Mesendoderm (in vitro differentiated cells): ENCODE data around the gene RALGDS.

Experiments used
- DNase-seq: peaks from one replicate; pipeline ENCODE4 v3.0.0; 2013
- H2AK5ac ChIP-seq: 2 replicates; pipeline ENCODE4 v1.6.1; 2013; ENCODE audit warnings: low read length, inconsistent platforms
- H2BK120ac ChIP-seq: 2 replicates; pipeline ENCODE4 v1.6.1; 2013; ENCODE audit warnings: low read depth, mild to moderate bottlenecking, low read length, moderate library complexity, mixed read lengths
- H2BK15ac ChIP-seq: replicated peaks from 2 replicates; pipeline ENCODE4 v1.6.1; 2013; ENCODE audit warnings: low read depth, mild to moderate bottlenecking, moderate library complexity
- H2BK5ac ChIP-seq: 2 replicates; pipeline ENCODE4 v1.6.1; 2013; ENCODE audit warnings: low read length, inconsistent platforms
- H3K18ac ChIP-seq: 2 replicates; pipeline ENCODE4 v1.6.1; 2013; ENCODE audit warnings: mild to moderate bottlenecking, low read length, mixed read lengths
- H3K23ac ChIP-seq: one replicate; pipeline ENCODE4 v1.6.1; 2013; ENCODE audit warnings: low read length
- H3K27ac ChIP-seq: 2 replicates; pipeline ENCODE4 v1.5.1; 2013; ENCODE audit warnings: low read depth, mild to moderate bottlenecking, inconsistent platforms, low read length, moderate library complexity
- H3K27me3 ChIP-seq: 2 replicates; pipeline ENCODE4 v1.6.1; 2013; ENCODE audit warnings: low read length, control low read depth, mild to moderate bottlenecking, inconsistent platforms; ENCODE audit not compliant: insufficient read depth, poor library complexity
- H3K36me3 ChIP-seq: 2 replicates; pipeline ENCODE4 v1.6.1; 2013; ENCODE audit warnings: low read length, inconsistent platforms; ENCODE audit not compliant: control insufficient read depth, insufficient read depth
- H3K4ac ChIP-seq: one replicate; pipeline ENCODE4 v1.6.1; 2013; ENCODE audit warnings: low read depth, mild to moderate bottlenecking, low read length, moderate library complexity
- H3K4me1 ChIP-seq: 2 replicates; pipeline ENCODE4 v1.6.1; 2013; ENCODE audit warnings: low read depth, low read length, inconsistent platforms; ENCODE audit not compliant: control insufficient read depth
- H3K4me2 ChIP-seq: 2 replicates; pipeline ENCODE4 v1.6.1; 2013; ENCODE audit warnings: low read length
- H3K4me3 ChIP-seq: 2 replicates; pipeline ENCODE4 v1.5.1; 2013; ENCODE audit warnings: mild to moderate bottlenecking, low read length
- H3K56ac ChIP-seq: one replicate; pipeline ENCODE4 v1.6.1; 2013; ENCODE audit warnings: low read length
- H3K79me1 ChIP-seq: 2 replicates; pipeline ENCODE4 v1.6.1; 2013; ENCODE audit warnings: low read length, inconsistent platforms
- H3K79me2 ChIP-seq: 2 replicates; pipeline ENCODE4 v1.6.1; 2013; ENCODE audit warnings: mild to moderate bottlenecking, low read length; ENCODE audit not compliant: control insufficient read depth, insufficient read depth
- H3K9ac ChIP-seq: 2 replicates; pipeline ENCODE4 v1.6.1; 2013; ENCODE audit warnings: low read length, inconsistent platforms
- H4K5ac ChIP-seq: one replicate; pipeline ENCODE4 v1.6.1; 2013; ENCODE audit warnings: low read length
- H4K8ac ChIP-seq: one replicate; pipeline ENCODE4 v1.6.1; 2013; ENCODE audit warnings: low read depth, mild to moderate bottlenecking, control low read depth, low read length, moderate library complexity
- WGBS: extraction: QIAGEN DNeasy Blood & Tissue Kit; methylation state at CpG from one replicate; pipeline ENCODE4 v1.1.7; 2013; ENCODE audit warnings: low lambda C conversion rate, missing lambda C conversion rate; ENCODE audit not compliant: insufficient coverage; ENCODE audit errors: extremely low coverage; 5-methylcytosine and 5-hydroxymethylcytosine counted together

RALGDS gene

DNA sequence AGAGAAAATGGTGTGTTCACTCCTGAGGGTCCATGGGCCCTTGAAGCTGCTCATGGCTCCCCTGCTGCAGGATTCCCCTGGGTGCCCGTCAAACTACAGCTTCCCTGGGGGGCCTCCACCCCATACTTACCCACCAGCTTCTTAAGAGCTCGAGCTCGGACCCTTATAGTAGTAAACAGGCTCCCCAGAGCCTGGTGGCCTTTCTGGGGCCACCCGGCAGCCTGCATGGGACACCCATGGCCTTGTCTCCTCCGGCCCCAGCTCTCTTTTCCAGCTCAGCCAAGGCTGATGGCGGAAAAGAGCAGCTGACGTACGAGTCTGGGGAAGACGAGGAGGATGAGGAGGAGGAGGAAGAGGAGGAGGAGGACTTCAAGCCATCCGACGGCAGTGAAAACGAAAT lies 63.5 kb downstream of the RALGDS start:
- Histone ChIP-seq H3K56ac (no peak overlapping the region), H2BK5ac (no peak overlapping the region), H3K36me3 (peaks cover 11% of the 10 kb centered on the region), H2BK15ac (no peak overlapping the region), H3K27ac (no peak overlapping the region), H4K8ac (no peak overlapping the region), H3K4ac (no peak overlapping the region), H3K4me2 (no peak overlapping the region), H3K9ac (no peak overlapping the region), H3K27me3 (no peaks in the 10 kb centered on the region), H3K79me2 (no peaks in the 10 kb centered on the region), H2BK120ac (no peak overlapping the region), H3K4me1 (peaks cover 12% of the 10 kb centered on the region), H3K18ac (no peak overlapping the region), H3K23ac (no peak overlapping the region), H3K79me1 (no peaks in the 10 kb centered on the region), H4K5ac (no peak overlapping the region), H3K4me3 (no peak overlapping the region), H2AK5ac (no peak overlapping the region)
- no CpG with 5 or more reads among the region's 12 CpGs for WGBS
- no peak for DNase-seq

DNA sequence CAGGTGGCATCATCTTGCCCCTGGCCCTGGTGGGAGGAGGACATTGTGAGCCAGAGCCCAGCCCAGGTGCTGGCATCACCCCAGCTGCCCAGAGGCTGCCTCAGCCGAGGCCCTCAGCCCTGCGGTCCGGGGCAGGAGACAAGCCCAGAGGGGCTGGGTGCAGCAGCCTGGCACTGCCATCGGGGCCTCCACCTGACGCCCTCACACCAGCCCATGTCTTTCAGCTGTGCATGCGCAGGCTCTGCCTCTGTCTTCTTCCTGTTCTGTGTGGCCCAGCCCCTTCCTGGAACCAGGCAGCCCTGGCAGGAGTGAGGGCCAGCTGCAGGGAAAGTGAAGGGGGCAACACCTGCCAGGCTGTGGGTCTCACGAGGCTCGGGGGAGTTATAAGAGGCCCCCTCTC lies 64.0 kb downstream of the RALGDS start:
- H3K27me3 ChIP-seq = no peaks in the 10 kb centered on the region
- H2BK15ac ChIP-seq = no peak overlapping the region
- H3K4me3 ChIP-seq = no peak overlapping the region
- H2BK120ac ChIP-seq = no peak overlapping the region
- H3K27ac ChIP-seq = no peak overlapping the region
- no peak overlapping the region for H3K18ac ChIP-seq
- no peak overlapping the region for H3K56ac ChIP-seq
- H3K79me1 ChIP-seq = no peaks in the 10 kb centered on the region
- H3K4me1 ChIP-seq = peaks cover 12% of the 10 kb centered on the region
- no peak overlapping the region for H3K4ac ChIP-seq
- H3K36me3 ChIP-seq = peaks cover 14% of the 10 kb centered on the region
- H3K79me2 ChIP-seq = no peaks in the 10 kb centered on the region
- no peak overlapping the region for H2AK5ac ChIP-seq
- H3K9ac ChIP-seq = no peak overlapping the region
- H2BK5ac ChIP-seq = no peak overlapping the region
- no peak overlapping the region for H4K8ac ChIP-seq
- no peak overlapping the region for H4K5ac ChIP-seq
- no peak overlapping the region for H3K23ac ChIP-seq
- H3K4me2 ChIP-seq = no peak overlapping the region
- no CpG with 5 or more reads among the region's 8 CpGs for WGBS
- no peak for DNase-seq

GRCh38 chr9:133056533-133056932 lies 64.5 kb downstream of the RALGDS start:
- Histone ChIP-seq H2BK120ac (no peak overlapping the region), H4K8ac (no peak overlapping the region), H2BK15ac (no peak overlapping the region), H4K5ac (no peak overlapping the region), H3K79me2 (no peaks in the 10 kb centered on the region), H3K18ac (no peak overlapping the region), H3K56ac (no peak overlapping the region), H3K4me2 (no peak overlapping the region), H2AK5ac (no peak overlapping the region), H3K36me3 (peaks cover 15% of the 10 kb centered on the region), H3K4me3 (no peak overlapping the region), H3K79me1 (no peaks in the 10 kb centered on the region), H3K4me1 (peaks cover 12% of the 10 kb centered on the region), H3K27me3 (no peaks in the 10 kb centered on the region), H2BK5ac (no peak overlapping the region), H3K4ac (no peak overlapping the region), H3K27ac (no peak overlapping the region), H3K23ac (no peak overlapping the region), H3K9ac (no peak overlapping the region)
- no peak for DNase-seq
- no CpG with 5 or more reads among the region's 13 CpGs for WGBS

- no peak overlapping the region for H3K23ac ChIP-seq
- H3K79me2 ChIP-seq = no peaks in the 10 kb centered on the region
- peaks cover 7% of the 10 kb centered on the region for H3K4me1 ChIP-seq
- no peak overlapping the region for H3K4ac ChIP-seq
- no peak overlapping the region for H2BK5ac ChIP-seq
- no peak overlapping the region for H4K5ac ChIP-seq
- no peak overlapping the region for H3K18ac ChIP-seq
- H4K8ac ChIP-seq = no peak overlapping the region
- no peak overlapping the region for H2BK15ac ChIP-seq
- H3K9ac ChIP-seq = no peak overlapping the region
- DNase-seq = no peak
- H3K56ac ChIP-seq = no peak overlapping the region
- H3K4me2 ChIP-seq = no peak overlapping the region
- H2AK5ac ChIP-seq = no peak overlapping the region
- peaks cover 15% of the 10 kb centered on the region for H3K36me3 ChIP-seq
- H3K4me3 ChIP-seq = no peak overlapping the region
- no peaks in the 10 kb centered on the region for H3K27me3 ChIP-seq
- H3K79me1 ChIP-seq = no peaks in the 10 kb centered on the region
- WGBS = no CpG with 5 or more reads among the region's 17 CpGs
- no peak overlapping the region for H2BK120ac ChIP-seq
- H3K27ac ChIP-seq = no peak overlapping the region
These were observed 65.1 kb downstream of the RALGDS start for GRCh38 chr9:133055788-133056420.

DNA sequence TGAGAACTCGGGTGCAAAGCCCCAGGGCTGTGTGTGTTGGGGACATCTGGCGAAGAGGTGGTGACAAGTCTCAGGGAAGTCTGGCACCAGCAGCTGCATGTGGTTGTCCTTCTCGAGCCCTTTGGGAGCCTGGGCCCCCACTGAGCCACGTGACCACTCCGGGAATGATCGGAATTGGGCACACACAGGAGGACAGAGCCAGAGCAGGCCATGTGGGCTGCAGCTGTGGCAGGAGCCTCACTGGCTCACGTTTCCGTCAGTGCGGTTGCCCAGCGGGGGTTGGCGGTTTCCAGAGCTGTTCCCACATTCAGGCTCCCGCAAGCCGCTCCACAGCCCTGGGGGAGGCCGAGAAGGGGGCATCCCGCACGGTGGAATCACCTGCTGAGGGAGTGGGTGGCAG lies 66.1 kb downstream of the RALGDS start:
- no peak overlapping the region for H4K8ac ChIP-seq
- H3K79me1 ChIP-seq = no peaks in the 10 kb centered on the region
- no peak overlapping the region for H4K5ac ChIP-seq
- H2BK5ac ChIP-seq = no peak overlapping the region
- no peak for DNase-seq
- no peaks in the 10 kb centered on the region for H3K27me3 ChIP-seq
- H3K4me1 ChIP-seq = peaks cover 7% of the 10 kb centered on the region
- H3K4me2 ChIP-seq = no peak overlapping the region
- no CpG with 5 or more reads among the region's 16 CpGs for WGBS
- H3K23ac ChIP-seq = no peak overlapping the region
- no peak overlapping the region for H2AK5ac ChIP-seq
- H3K4ac ChIP-seq = no peak overlapping the region
- no peak overlapping the region for H3K56ac ChIP-seq
- H3K9ac ChIP-seq = no peak overlapping the region
- no peak overlapping the region for H3K4me3 ChIP-seq
- H3K36me3 ChIP-seq = peaks cover 15% of the 10 kb centered on the region
- H3K79me2 ChIP-seq = no peaks in the 10 kb centered on the region
- no peak overlapping the region for H2BK15ac ChIP-seq
- no peak overlapping the region for H2BK120ac ChIP-seq
- no peak overlapping the region for H3K27ac ChIP-seq
- H3K18ac ChIP-seq = no peak overlapping the region
